GDM1 (cell line): ENCODE results near the gene FADD.

Source experiments
- DNase-seq: peaks from one replicate; lab custom pipeline; 2025; lab: John Stamatoyannopoulos, UW

FADD gene

GRCh38 chr11:70233962-70234361 lies 30.9 kb downstream of the FADD start:
- no peak for DNase-seq

- DNase-seq, result no peak
Measured at GRCh38 chr11:70240337-70240736, 37.2 kb downstream of the FADD start.

- DNase-seq, result no peak
Measured at GRCh38 chr11:70241709-70242108, 38.6 kb downstream of the FADD start.

GRCh38 chr11:70242885-70243284 lies 39.8 kb downstream of the FADD start:
- no peak for DNase-seq

- no peak for DNase-seq
Measured at GRCh38 chr11:70243912-70244652, 41.0 kb downstream of the FADD start.

GRCh38 chr11:70244698-70245097 lies 41.6 kb downstream of the FADD start:
- DNase-seq, result no peak

- no peak for DNase-seq
Measured at GRCh38 chr11:70246196-70246595, 43.1 kb downstream of the FADD start.

GRCh38 chr11:70247042-70247709 lies 44.1 kb downstream of the FADD start:
- DNase-seq, result no peak

- DNase-seq, result no peak
Measured at GRCh38 chr11:70247710-70248072, 44.6 kb downstream of the FADD start.

GRCh38 chr11:70250876-70251658 lies 48.0 kb downstream of the FADD start:
- DNase-seq, result no peak

- DNase-seq, result no peak
Measured at GRCh38 chr11:70251659-70252321, 48.7 kb downstream of the FADD start.

GRCh38 chr11:70252844-70253243 lies 49.7 kb downstream of the FADD start:
- no peak for DNase-seq

GRCh38 chr11:70255477-70256116 lies 52.5 kb downstream of the FADD start:
- DNase-seq, result no peak
